ENCODE data around the gene CHRNA9. TPM values are rescaled to one million over a fixed set of nuclear protein-coding genes. Genes with fewer than 3 reads are reported as not detected.

Gene CHRNA9
- total RNA-seq, 5 donors from 2014 or later (not counting 1 experiment from before 2014, with no cell fraction given) = 0.10 to 0.23 (median 0.15) TPM; not detected in 2

DNA sequence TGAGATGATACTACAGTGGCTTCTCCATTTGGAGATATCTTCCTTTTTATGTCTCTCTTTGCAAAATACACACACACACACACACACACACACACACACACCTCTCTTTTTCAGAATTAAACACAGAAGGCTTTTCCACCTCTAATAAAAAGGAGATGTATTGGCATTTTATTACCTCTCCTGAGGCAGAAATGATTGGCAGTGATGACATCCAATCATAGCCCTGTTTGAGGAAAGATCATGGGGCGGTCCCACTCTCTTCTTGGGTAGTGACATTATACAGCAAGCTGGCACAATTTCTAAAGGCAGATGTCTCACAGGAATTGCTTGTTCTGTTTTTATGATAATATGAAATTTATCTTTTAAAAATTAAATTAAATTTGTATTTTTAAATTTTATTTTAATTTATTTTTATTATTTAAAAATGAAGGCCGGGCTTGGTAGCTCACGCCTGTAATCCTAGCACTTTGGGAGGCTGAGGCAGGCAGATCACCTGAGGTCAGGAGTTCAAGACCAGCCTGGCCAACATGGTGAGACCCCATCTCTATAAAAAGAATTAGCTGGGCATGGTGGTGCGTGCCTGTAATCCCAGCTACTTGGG, 15.6 kb downstream of the CHRNA9 start:
- no peak overlapping the region for H3K27ac Mint-ChIP-seq
- peaks cover 0 to 3% of the 10 kb centered on the region in 2 donors for H3K27me3 Mint-ChIP-seq
- no peak overlapping the region for H3K4me3 Mint-ChIP-seq
- WGBS (ENCODE audit: insufficient coverage) = 60% methylated on average over 1 of the region's 4 CpGs
- peaks cover 0 to 9% of the 10 kb centered on the region in 2 experiments for H3K4me1 ChIP-seq (ENCODE audit: control insufficient read depth in 1 of 2, extremely low read depth in 1 of 2, insufficient read depth in 2 of 2, low read length in 2 of 2)
- H3K4me3 ChIP-seq (ENCODE audit: control insufficient read depth in 1 of 2, extremely low read depth in 1 of 2, low read length in 1 of 2) = no peak overlapping the region
- no peaks in the 10 kb centered on the region for H3K36me3 ChIP-seq (ENCODE audit: control insufficient read depth in 2 of 2, extremely low read depth in 1 of 2, insufficient read depth in 1 of 2, low read length in 1 of 2)
- H3K9me3 Mint-ChIP-seq = no peaks in the 10 kb centered on the region
- ChIA-PET POLR2A (no interaction called here), CTCF (no interaction called here)
- H3K9me3 ChIP-seq = no peaks in the 10 kb centered on the region
- ATAC-seq (replicated peaks in 1 of 4) = no peak
- no peak overlapping the region for H3K27ac ChIP-seq (ENCODE audit: low read length)
- peaks cover 0 to under 1% of the 10 kb centered on the region in 2 experiments for H3K27me3 ChIP-seq (replicated peaks in 1 of 2; ENCODE audit: control insufficient read depth in 2 of 2, extremely low read depth in 1 of 2, insufficient read depth in 2 of 2, low read length in 1 of 2)
- peaks cover 7 to 10% (median 8%) of the 10 kb centered on the region in 3 donors for H3K4me1 Mint-ChIP-seq
- H3K36me3 Mint-ChIP-seq = no peaks in the 10 kb centered on the region
- no peak for DNase-seq

DNA sequence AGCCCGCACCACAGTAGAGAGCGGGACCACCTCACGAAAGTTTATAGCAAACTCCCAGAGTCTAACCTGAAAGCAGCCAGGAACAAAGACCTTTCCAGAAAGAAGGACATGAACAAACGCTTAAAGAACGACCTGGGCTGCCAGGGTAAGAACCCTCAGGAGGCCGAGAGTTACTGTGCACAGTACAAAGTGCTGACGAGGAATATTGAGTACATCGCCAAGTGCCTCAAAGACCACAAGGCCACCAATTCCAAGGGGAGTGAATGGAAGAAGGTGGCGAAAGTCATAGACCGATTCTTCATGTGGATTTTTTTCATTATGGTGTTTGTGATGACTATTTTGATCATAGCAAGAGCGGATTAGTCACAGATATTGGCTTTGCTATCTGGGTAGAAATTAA, 19.0 kb downstream of the CHRNA9 start:
- Histone ChIP-seq H3K36me3 (ENCODE audit: control insufficient read depth in 2 of 2, extremely low read depth in 1 of 2, insufficient read depth in 1 of 2, low read length in 1 of 2) (no peaks in the 10 kb centered on the region), H3K27me3 (replicated peaks in 1 of 2; ENCODE audit: control insufficient read depth in 2 of 2, extremely low read depth in 1 of 2, insufficient read depth in 2 of 2, low read length in 1 of 2) (peaks cover 0 to 10% of the 10 kb centered on the region in 2 experiments), H3K9me3 (no peaks in the 10 kb centered on the region), H3K4me1 (ENCODE audit: control insufficient read depth in 1 of 2, extremely low read depth in 1 of 2, insufficient read depth in 2 of 2, low read length in 2 of 2) (peaks cover 0 to 9% of the 10 kb centered on the region in 2 experiments), H3K27ac (ENCODE audit: low read length) (no peak overlapping the region), H3K4me3 (ENCODE audit: control insufficient read depth in 1 of 2, extremely low read depth in 1 of 2, low read length in 1 of 2) (no peak overlapping the region)
- Mint-ChIP-seq H3K9me3 (no peaks in the 10 kb centered on the region), H3K4me3 (no peak overlapping the region), H3K36me3 (no peaks in the 10 kb centered on the region), H3K4me1 (peaks cover 7 to 9% (median 8%) of the 10 kb centered on the region in 3 donors), H3K27ac (no peak overlapping the region), H3K27me3 (peaks cover 0 to 3% of the 10 kb centered on the region in 2 donors)
- POLR2A ChIA-PET = no interaction called here
- WGBS (ENCODE audit: insufficient coverage) = 91% methylated on average over 7 of the region's 11 CpGs
- ATAC-seq (replicated peaks in 1 of 4) = no peak
- CTCF ChIA-PET = no interaction called here
- DNase-seq = no peak

GRCh38 chr4:40355131-40355530, 20.0 kb downstream of the CHRNA9 start:
- H3K27me3 ChIP-seq (replicated peaks in 1 of 2; ENCODE audit: control insufficient read depth in 2 of 2, extremely low read depth in 1 of 2, insufficient read depth in 2 of 2, low read length in 1 of 2) = peaks cover 0 to 10% of the 10 kb centered on the region in 2 experiments
- Mint-ChIP-seq H3K36me3 (no peaks in the 10 kb centered on the region), H3K4me1 (peaks cover 0 to under 1% (median 0%) of the 10 kb centered on the region in 3 donors), H3K27ac (no peak overlapping the region), H3K4me3 (no peak overlapping the region), H3K27me3 (peaks cover 0 to 3% of the 10 kb centered on the region in 2 donors), H3K9me3 (no peaks in the 10 kb centered on the region)
- peaks cover 0 to 1% of the 10 kb centered on the region in 2 experiments for H3K4me1 ChIP-seq (ENCODE audit: control insufficient read depth in 1 of 2, extremely low read depth in 1 of 2, insufficient read depth in 2 of 2, low read length in 2 of 2)
- no peak overlapping the region for H3K4me3 ChIP-seq (ENCODE audit: control insufficient read depth in 1 of 2, extremely low read depth in 1 of 2, low read length in 1 of 2)
- POLR2A ChIA-PET = no interaction called here
- WGBS (ENCODE audit: insufficient coverage) = no CpG with 5 or more reads among the region's 5 CpGs
- H3K9me3 ChIP-seq = no peaks in the 10 kb centered on the region
- DNase-seq (no peak), ATAC-seq (replicated peaks in 1 of 4) (no peak)
- CTCF ChIA-PET = no interaction called here
- no peak overlapping the region for H3K27ac ChIP-seq (ENCODE audit: low read length)
- H3K36me3 ChIP-seq (ENCODE audit: control insufficient read depth in 2 of 2, extremely low read depth in 1 of 2, insufficient read depth in 1 of 2, low read length in 1 of 2) = no peaks in the 10 kb centered on the region

GRCh38 chr4:40357738-40358137, 22.6 kb downstream of the CHRNA9 start:
- ChIA-PET POLR2A (no interaction called here), CTCF (no interaction called here)
- Histone ChIP-seq H3K27me3 (replicated peaks in 1 of 2; ENCODE audit: control insufficient read depth in 2 of 2, extremely low read depth in 1 of 2, insufficient read depth in 2 of 2, low read length in 1 of 2) (peaks cover 0 to 10% of the 10 kb centered on the region in 2 experiments), H3K36me3 (ENCODE audit: control insufficient read depth in 2 of 2, extremely low read depth in 1 of 2, insufficient read depth in 1 of 2, low read length in 1 of 2) (no peaks in the 10 kb centered on the region), H3K4me1 (ENCODE audit: control insufficient read depth in 1 of 2, extremely low read depth in 1 of 2, insufficient read depth in 2 of 2, low read length in 2 of 2) (no peaks in the 10 kb centered on the region), H3K27ac (ENCODE audit: low read length) (no peak overlapping the region), H3K4me3 (ENCODE audit: control insufficient read depth in 1 of 2, extremely low read depth in 1 of 2, low read length in 1 of 2) (no peak overlapping the region), H3K9me3 (no peaks in the 10 kb centered on the region)
- H3K27me3 Mint-ChIP-seq = peaks cover 0 to 3% of the 10 kb centered on the region in 2 donors
- no peak overlapping the region for H3K27ac Mint-ChIP-seq
- DNase-seq (no peak), ATAC-seq (replicated peaks in 1 of 4) (no peak)
- H3K9me3 Mint-ChIP-seq = peaks cover 0 to 8% (median 6%) of the 10 kb centered on the region in 3 donors
- WGBS (ENCODE audit: insufficient coverage) = no CpG with 5 or more reads among the region's 5 CpGs
- H3K36me3 Mint-ChIP-seq = no peaks in the 10 kb centered on the region
- H3K4me1 Mint-ChIP-seq = no peaks in the 10 kb centered on the region
- H3K4me3 Mint-ChIP-seq = no peak overlapping the region

- Mint-ChIP-seq H3K27ac (no peak overlapping the region), H3K36me3 (no peaks in the 10 kb centered on the region), H3K27me3 (peaks cover 0 to 3% of the 10 kb centered on the region in 2 donors), H3K9me3 (peaks cover 0 to 8% (median 6%) of the 10 kb centered on the region in 3 donors), H3K4me1 (no peaks in the 10 kb centered on the region), H3K4me3 (no peak overlapping the region)
- WGBS (ENCODE audit: insufficient coverage) = no CpG with 5 or more reads among the region's 3 CpGs
- H3K4me1 ChIP-seq (ENCODE audit: control insufficient read depth in 1 of 2, extremely low read depth in 1 of 2, insufficient read depth in 2 of 2, low read length in 2 of 2) = no peaks in the 10 kb centered on the region
- peaks cover 0 to 6% of the 10 kb centered on the region in 2 experiments for H3K27me3 ChIP-seq (replicated peaks in 1 of 2; ENCODE audit: control insufficient read depth in 2 of 2, extremely low read depth in 1 of 2, insufficient read depth in 2 of 2, low read length in 1 of 2)
- H3K9me3 ChIP-seq = no peaks in the 10 kb centered on the region
- H3K4me3 ChIP-seq (ENCODE audit: control insufficient read depth in 1 of 2, extremely low read depth in 1 of 2, low read length in 1 of 2) = no peak overlapping the region
- ChIA-PET POLR2A (no interaction called here), CTCF (interaction anchor here in 1 of 2 donors (0.8 kb wide), 1 partner anchor 285 kb away, joined by 3 read pairs; no protein-coding TSS in a partner anchor)
- ATAC-seq (replicated peaks in 1 of 4) (no peak), DNase-seq (no peak)
- no peaks in the 10 kb centered on the region for H3K36me3 ChIP-seq (ENCODE audit: control insufficient read depth in 2 of 2, extremely low read depth in 1 of 2, insufficient read depth in 1 of 2, low read length in 1 of 2)
- H3K27ac ChIP-seq (ENCODE audit: low read length) = no peak overlapping the region
Observed at GRCh38 chr4:40361338-40361737, 26.2 kb downstream of the CHRNA9 start.

GRCh38 chr4:40363382-40363920, 28.3 kb downstream of the CHRNA9 start:
- no peak for DNase-seq
- ChIA-PET POLR2A (no interaction called here), CTCF (no interaction called here)
- Mint-ChIP-seq H3K9me3 (peaks cover 0 to 8% (median 6%) of the 10 kb centered on the region in 3 donors), H3K27me3 (no peaks in the 10 kb centered on the region), H3K4me3 (no peak overlapping the region), H3K27ac (no peak overlapping the region), H3K36me3 (no peaks in the 10 kb centered on the region), H3K4me1 (no peaks in the 10 kb centered on the region)
- Histone ChIP-seq H3K4me1 (ENCODE audit: control insufficient read depth in 1 of 2, extremely low read depth in 1 of 2, insufficient read depth in 2 of 2, low read length in 2 of 2) (no peaks in the 10 kb centered on the region), H3K27me3 (replicated peaks in 1 of 2; ENCODE audit: control insufficient read depth in 2 of 2, extremely low read depth in 1 of 2, insufficient read depth in 2 of 2, low read length in 1 of 2) (no peaks in the 10 kb centered on the region), H3K36me3 (ENCODE audit: control insufficient read depth in 2 of 2, extremely low read depth in 1 of 2, insufficient read depth in 1 of 2, low read length in 1 of 2) (no peaks in the 10 kb centered on the region), H3K27ac (ENCODE audit: low read length) (no peak overlapping the region), H3K9me3 (no peaks in the 10 kb centered on the region), H3K4me3 (ENCODE audit: control insufficient read depth in 1 of 2, extremely low read depth in 1 of 2, low read length in 1 of 2) (no peak overlapping the region)
- ATAC-seq (replicated peaks in 1 of 4) = no peak
- WGBS (ENCODE audit: insufficient coverage) = 93% methylated on average over 8 of the region's 9 CpGs
